ENCODE data around the gene TMEM167B.
"Not testable (repeated sequence)": the region's sequence is repeated elsewhere in the genome, so short reads cannot be mapped to it uniquely, and the experiment has no call there.

Gene TMEM167B

GRCh38 chr1:109113590-109114341 is 23.2 kb downstream of the TMEM167B start, which contains the start of gene ELAPOR1:
TSS of gene ELAPOR1 (plus strand) at chr1:109114115. CDS start at chr1:109114184, 69 bp downstream.
- DNase-seq (ENCODE audit: low read depth), result peak; percentile 40

GRCh38 chr1:109114342-109114674 is 23.7 kb downstream of the TMEM167B start:
- DNase-seq (ENCODE audit: low read depth), result no peak

GRCh38 chr1:109115685-109116084 is 25.1 kb downstream of the TMEM167B start:
- no peak for DNase-seq (ENCODE audit: low read depth)

- DNase-seq (ENCODE audit: low read depth), result no peak
Observed at GRCh38 chr1:109116286-109116685, 25.7 kb downstream of the TMEM167B start.

GRCh38 chr1:109118089-109118488 is 27.5 kb downstream of the TMEM167B start:
- DNase-seq (ENCODE audit: low read depth), result no peak

GRCh38 chr1:109120356-109120755 is 29.8 kb downstream of the TMEM167B start:
- no peak for DNase-seq (ENCODE audit: low read depth)

GRCh38 chr1:109131059-109131458 is 40.5 kb downstream of the TMEM167B start:
- DNase-seq (ENCODE audit: low read depth), result no peak

- DNase-seq (ENCODE audit: low read depth), result no peak
Observed at GRCh38 chr1:109131800-109132199, 41.2 kb downstream of the TMEM167B start.

- no peak for DNase-seq (ENCODE audit: low read depth)
Observed at GRCh38 chr1:109133002-109133706, 42.6 kb downstream of the TMEM167B start.

- no peak for DNase-seq (ENCODE audit: low read depth)
Observed at GRCh38 chr1:109133815-109134214, 43.3 kb downstream of the TMEM167B start.

GRCh38 chr1:109134423-109134822 is 43.9 kb downstream of the TMEM167B start:
- no peak for DNase-seq (ENCODE audit: low read depth)

GRCh38 chr1:109135940-109136339 is 45.4 kb downstream of the TMEM167B start:
- no peak for DNase-seq (ENCODE audit: low read depth)

- DNase-seq (ENCODE audit: low read depth), result no peak
Observed at GRCh38 chr1:109136766-109137165, 46.2 kb downstream of the TMEM167B start.

GRCh38 chr1:109137958-109138357 is 47.4 kb downstream of the TMEM167B start:
- DNase-seq (ENCODE audit: low read depth), result no peak

GRCh38 chr1:109138358-109138757 is 47.8 kb downstream of the TMEM167B start:
- no peak for DNase-seq (ENCODE audit: low read depth)

- DNase-seq (ENCODE audit: low read depth), result no peak
Observed at GRCh38 chr1:109140392-109140791, 49.8 kb downstream of the TMEM167B start.

- no peak for DNase-seq (ENCODE audit: low read depth)
Observed at GRCh38 chr1:109142260-109142659, 51.7 kb downstream of the TMEM167B start.

- not testable (repeated sequence) for DNase-seq (ENCODE audit: low read depth)
Observed at GRCh38 chr1:109142725-109143124, 52.2 kb downstream of the TMEM167B start.
